ENCODE data around the gene TSPOAP1. TPM values are rescaled to one million over a fixed set of nuclear protein-coding genes. Genes with fewer than 3 reads are reported as not detected.

Gene TSPOAP1
- total RNA-seq, 4 donors from 2014 or later, result 11.4 to 16.3 (median 13.0) TPM

DNA sequence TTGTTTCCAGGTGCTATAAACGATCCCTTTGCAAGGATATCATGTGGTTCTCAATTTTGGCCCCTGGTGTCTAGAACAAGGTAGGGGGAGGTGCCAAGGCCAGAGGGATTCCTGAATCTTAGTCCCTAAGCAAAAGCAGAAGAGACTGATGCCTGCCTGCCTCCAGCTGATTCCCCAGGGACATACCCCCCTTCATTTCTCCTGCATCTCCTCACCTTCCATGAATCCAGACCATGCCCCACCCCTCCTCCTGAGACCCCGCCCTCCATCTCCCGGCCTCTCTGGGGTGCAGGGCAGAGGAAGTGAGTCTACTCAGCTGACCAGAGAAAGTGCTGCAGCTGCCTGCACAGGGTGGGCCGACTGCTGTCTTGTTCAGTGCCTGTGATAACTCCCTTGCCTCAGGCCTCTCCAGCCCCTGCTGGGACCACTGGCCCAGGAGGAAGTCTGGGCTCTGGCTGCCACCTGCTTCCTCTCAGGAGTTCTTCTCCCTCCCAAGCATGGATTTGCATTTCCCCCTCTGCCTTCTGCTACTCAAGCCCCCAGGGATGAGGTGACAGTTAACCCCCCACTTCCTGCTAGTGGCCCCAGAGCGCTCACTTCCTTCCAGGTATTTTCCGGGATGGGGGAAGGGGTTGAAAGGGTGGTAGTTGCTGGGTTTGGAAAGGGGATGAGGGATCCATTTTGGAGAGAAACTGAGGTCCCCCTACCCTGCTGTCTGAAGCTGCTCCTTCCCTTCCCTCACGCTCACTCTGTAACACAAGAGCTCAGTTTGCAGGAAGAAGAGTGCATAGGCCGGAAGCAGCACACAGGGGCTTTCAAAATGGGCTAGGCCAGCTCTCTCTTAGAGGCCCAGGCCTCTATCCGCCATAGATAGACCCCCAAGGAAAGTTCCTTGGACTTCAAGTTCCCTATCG, 10.5 kb upstream of the TSPOAP1 start:
- DNase-seq (ENCODE audit: low spot score in 2 of 2), result no peak
- TF ChIP-seq, protein P1, sequence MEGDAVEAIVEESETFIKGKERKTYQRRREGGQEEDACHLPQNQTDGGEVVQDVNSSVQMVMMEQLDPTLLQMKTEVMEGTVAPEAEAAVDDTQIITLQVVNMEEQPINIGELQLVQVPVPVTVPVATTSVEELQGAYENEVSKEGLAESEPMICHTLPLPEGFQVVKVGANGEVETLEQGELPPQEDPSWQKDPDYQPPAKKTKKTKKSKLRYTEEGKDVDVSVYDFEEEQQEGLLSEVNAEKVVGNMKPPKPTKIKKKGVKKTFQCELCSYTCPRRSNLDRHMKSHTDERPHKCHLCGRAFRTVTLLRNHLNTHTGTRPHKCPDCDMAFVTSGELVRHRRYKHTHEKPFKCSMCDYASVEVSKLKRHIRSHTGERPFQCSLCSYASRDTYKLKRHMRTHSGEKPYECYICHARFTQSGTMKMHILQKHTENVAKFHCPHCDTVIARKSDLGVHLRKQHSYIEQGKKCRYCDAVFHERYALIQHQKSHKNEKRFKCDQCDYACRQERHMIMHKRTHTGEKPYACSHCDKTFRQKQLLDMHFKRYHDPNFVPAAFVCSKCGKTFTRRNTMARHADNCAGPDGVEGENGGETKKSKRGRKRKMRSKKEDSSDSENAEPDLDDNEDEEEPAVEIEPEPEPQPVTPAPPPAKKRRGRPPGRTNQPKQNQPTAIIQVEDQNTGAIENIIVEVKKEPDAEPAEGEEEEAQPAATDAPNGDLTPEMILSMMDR (IDR thresholded peaks at IDR 0.05), result no peak
- peak in 1 of 2 donors; percentile 17 for TF ChIP-seq POLR2A (IDR thresholded peaks at IDR 0.05)
- H3K27me3 ChIP-seq, result no peaks in the 10 kb centered on the region
- H3K4me1 ChIP-seq, result peaks cover 0 to 42% (median 20%) of the 10 kb centered on the region in 4 donors
- H3K4me3 ChIP-seq, result peak overlapping the region in 2 of 4 donors; percentile 15 to 24
- H3K27ac ChIP-seq, result peak overlapping the region in 3 of 4 donors; percentile 76 to 89 (median 78)
- 45 to 50% methylated on average over 10 of the region's 10 CpGs for WGBS, 2 donors
- H3K36me3 ChIP-seq, result peaks cover 0 to 15% (median 0%) of the 10 kb centered on the region in 3 donors
- no peaks in the 10 kb centered on the region for H3K9me3 ChIP-seq

DNA sequence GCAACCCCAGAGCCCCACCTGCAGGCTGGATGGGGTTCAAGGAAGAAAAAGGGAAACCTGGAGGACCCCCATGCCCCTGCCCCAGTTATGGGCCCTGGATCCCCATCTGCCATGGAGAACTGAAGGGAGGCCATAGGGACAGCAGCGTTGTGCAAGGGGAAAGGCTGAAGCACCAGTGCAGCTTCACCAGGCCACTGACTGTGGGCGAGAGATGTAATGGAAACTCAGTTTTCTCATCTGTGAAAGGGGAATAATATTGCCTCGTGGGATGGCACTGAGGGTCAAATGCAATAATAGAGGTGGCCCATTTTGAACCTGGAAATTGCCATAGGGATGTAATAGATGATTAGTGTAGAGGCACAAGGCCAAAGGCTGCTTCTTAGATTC, 9.9 kb upstream of the TSPOAP1 start:
- H3K36me3 ChIP-seq, result peaks cover 0 to 8% (median 0%) of the 10 kb centered on the region in 3 donors
- no peak overlapping the region for H3K4me3 ChIP-seq
- H3K9me3 ChIP-seq, result no peaks in the 10 kb centered on the region
- peaks cover 0 to 39% (median 17%) of the 10 kb centered on the region in 4 donors for H3K4me1 ChIP-seq
- TF ChIP-seq EP300 (IDR thresholded peaks at IDR 0.05) (no peak), POLR2A (IDR thresholded peaks at IDR 0.05) (no peak)
- TF ChIP-seq, protein P1 (IDR thresholded peaks at IDR 0.05), result no peak
- H3K27ac ChIP-seq, result peak overlapping the region in 3 of 4 donors; percentile 76 to 89 (median 78)
- 76% methylated on average over 3 of the region's 3 CpGs for WGBS, 2 donors
- DNase-seq (ENCODE audit: low spot score in 2 of 2), result no peak
- H3K27me3 ChIP-seq, result peaks cover 0 to 4% of the 10 kb centered on the region in 2 donors

DNA sequence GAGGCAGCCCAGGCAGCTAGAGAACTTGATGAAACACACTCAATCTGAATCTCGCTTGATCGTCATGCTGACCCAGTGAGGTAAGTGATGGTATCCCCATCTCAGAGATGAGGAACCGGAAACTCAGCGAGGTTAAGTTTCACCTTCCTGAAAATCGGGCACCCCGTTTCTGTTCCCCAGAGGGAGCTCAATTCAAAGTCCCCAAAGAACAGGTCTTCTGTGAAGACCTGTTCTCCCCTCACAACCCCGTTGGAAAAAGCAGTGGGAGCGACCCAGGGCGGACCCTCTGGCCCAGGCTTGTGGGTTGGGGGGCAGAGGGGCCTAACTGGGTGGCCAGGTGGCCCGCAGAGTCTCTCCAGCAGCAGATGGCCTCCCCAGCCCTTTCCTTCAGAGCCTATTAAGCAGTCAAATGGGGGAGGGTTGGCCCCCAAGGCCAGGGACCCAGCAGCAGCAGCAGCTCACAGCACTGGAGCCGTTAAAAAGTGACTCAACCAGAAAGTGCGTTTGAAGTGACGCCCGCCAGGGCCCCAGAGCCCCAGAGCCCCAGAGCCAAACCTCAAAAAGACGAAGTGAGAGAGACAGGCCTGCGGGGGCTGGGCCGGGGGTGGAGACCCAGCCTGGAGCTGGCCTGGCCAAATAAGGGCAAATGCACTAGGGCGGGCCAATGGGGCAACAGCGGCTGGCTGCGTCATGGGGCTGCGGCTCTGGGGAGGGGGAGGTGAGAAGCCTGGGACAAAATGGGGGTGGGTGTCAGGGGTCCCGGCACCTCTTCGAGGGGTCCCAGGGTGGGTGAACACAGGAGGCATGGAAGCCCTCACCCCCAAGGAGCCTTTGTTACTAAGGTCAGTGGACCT, 9.2 kb upstream of the TSPOAP1 start:
- H3K27ac ChIP-seq, result peak overlapping the region; percentile 12 to 89 (median 78)
- H3K27me3 ChIP-seq, result peaks cover 0 to 5% of the 10 kb centered on the region in 2 donors
- H3K4me3 ChIP-seq, result peak overlapping the region in 2 of 4 donors; percentile 22 to 35
- DNase-seq (ENCODE audit: low spot score in 2 of 2), result peak; percentile 38 to 47
- H3K9me3 ChIP-seq, result no peaks in the 10 kb centered on the region
- 28 to 36% methylated on average over 22 to 23 of the region's 23 CpGs for WGBS, 2 donors
- TF ChIP-seq, protein P1 (IDR thresholded peaks at IDR 0.05), result peak in 1 of 5 experiments; percentile 13
- peak in 1 of 2 donors; percentile 41 for TF ChIP-seq POLR2A (IDR thresholded peaks at IDR 0.05)
- peak in 1 of 2 donors; percentile 57 for TF ChIP-seq EP300 (IDR thresholded peaks at IDR 0.05)
- peaks cover 0 to 2% (median 0%) of the 10 kb centered on the region in 3 donors for H3K36me3 ChIP-seq
- peaks cover 0 to 38% (median 17%) of the 10 kb centered on the region in 4 donors for H3K4me1 ChIP-seq

DNA sequence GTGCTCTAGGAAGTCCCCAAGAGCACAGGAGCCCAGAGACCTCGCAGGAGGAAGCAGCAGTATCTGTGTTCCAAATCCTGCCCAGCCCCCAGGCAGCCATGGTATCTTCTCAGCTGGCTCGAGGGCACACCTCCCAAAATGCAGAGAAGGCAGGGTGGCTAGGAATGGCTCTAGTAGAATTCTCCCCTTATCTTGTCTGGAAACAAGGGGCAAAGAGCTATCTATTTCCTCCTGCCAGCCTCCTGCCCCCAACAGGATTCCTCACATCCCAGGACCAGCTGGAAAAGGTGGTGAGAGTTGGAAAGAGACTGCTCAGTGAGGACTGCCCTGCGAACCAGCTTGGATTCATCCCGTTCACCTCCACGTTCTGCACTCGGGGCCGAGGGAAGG, 8.6 kb upstream of the TSPOAP1 start:
- Histone ChIP-seq H3K27ac (peak overlapping the region in 3 of 4 donors; percentile 77 to 89 (median 78)), H3K4me3 (peak overlapping the region in 1 of 4 donors; percentile 35)

More for the DNA sequence above, 8.6 kb upstream of the TSPOAP1 start:
- no peaks in the 10 kb centered on the region for H3K36me3 ChIP-seq
- peaks cover 0 to 38% (median 17%) of the 10 kb centered on the region in 4 donors for H3K4me1 ChIP-seq
- no peak for DNase-seq (ENCODE audit: low spot score in 2 of 2)
- 43 to 46% methylated on average over 6 to 7 of the region's 7 CpGs for WGBS, 2 donors
- peaks cover 0 to 9% of the 10 kb centered on the region in 2 donors for H3K27me3 ChIP-seq
- TF ChIP-seq EP300 (IDR thresholded peaks at IDR 0.05) (no peak), POLR2A (IDR thresholded peaks at IDR 0.05) (no peak)
- TF ChIP-seq, protein P1 (IDR thresholded peaks at IDR 0.05), result no peak
- H3K9me3 ChIP-seq, result no peaks in the 10 kb centered on the region

All from tibial nerve (tissue), 4 donors.